HG02763 (cell line): ENCODE results near the gene ACOXL.

Experiments used
- ATAC-seq: cut with Tn5 transposase; IDR thresholded peaks from one replicate; pipeline ENCODE4 v1.9.1; 2021; ENCODE audit warnings: mild to moderate bottlenecking, moderate library complexity; ENCODE audit not compliant: unreplicated experiment

ACOXL gene

DNA sequence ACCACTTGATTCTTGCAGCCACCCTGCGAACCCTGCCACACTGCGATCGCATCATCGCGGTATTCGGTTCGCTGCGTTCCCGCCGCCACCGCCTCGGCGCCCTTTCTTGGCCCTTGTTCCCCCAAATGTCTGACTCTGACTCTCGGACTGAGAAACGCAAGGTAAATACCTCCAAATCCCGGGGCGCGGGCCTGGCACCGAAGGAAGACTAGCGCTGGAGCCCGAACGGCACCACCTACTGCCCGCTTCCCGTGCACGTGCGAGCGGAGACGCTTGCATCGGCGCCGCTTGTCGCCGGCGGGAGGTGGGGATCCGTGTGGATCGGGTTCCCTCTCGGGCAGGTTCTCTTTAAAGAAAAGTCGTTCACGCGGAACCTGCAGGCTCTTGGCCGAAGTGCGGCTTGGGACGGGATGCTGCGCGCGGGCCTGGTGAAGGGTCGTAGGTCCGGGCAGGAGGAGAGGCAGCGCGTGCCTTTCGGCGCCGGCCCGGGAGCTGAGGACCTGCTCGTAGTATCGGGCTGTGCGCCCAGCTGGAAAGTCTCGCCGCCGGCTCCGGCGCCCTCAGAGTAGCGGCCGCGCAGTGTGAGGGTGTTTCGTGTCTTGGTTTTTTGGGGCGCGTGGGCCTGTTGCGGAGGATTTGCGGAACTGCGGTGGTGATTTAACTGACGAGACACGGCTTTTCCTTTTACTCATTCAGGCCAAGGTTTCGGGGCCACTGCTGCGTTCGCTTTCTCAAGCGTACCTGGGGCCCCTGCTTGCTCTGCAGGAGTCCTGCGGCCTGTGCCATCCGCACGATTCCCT lies 388.9 kb downstream of the ACOXL start:
- ATAC-seq, result no peak

DNA sequence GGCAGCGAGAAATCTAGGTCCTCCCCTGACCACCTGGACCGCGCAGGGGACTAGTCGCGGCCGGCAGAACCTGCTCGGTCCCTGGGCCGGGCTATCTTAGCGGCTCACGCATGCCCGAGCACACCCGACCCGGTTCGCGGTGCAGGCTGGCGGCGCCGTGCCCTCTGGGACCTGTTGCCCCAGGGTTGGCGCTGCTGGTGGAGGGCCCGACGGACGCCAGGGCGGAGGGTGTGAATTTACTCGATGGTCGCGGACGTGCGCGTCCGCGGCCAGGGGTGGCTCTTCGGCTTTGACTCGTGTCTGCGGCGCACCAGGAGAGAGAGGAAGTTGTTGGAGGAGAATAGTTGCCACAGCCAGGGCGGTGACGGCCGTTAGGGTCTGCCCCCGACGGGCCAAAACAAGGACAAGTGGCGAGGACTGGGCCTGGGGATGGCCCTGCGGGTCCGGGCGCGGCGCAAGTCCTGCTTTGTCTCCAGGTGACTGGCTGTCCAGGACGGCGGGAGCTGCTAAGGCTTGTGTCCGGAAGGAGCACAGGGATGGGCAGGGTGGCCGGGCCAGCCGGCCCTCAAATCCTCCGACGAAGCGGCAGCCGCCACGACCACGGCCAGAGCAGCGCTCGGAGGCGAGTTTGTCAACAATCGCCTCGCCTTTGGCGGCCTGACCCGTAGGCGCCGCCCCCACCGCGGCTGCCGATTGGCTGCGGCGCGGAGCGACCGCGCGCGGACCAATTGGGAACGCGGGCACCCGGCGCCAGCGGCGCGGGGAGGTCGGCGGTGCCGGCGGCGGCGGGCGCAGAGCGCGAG lies 389.7 kb downstream of the ACOXL start:
- peak; percentile 45 for ATAC-seq

DNA sequence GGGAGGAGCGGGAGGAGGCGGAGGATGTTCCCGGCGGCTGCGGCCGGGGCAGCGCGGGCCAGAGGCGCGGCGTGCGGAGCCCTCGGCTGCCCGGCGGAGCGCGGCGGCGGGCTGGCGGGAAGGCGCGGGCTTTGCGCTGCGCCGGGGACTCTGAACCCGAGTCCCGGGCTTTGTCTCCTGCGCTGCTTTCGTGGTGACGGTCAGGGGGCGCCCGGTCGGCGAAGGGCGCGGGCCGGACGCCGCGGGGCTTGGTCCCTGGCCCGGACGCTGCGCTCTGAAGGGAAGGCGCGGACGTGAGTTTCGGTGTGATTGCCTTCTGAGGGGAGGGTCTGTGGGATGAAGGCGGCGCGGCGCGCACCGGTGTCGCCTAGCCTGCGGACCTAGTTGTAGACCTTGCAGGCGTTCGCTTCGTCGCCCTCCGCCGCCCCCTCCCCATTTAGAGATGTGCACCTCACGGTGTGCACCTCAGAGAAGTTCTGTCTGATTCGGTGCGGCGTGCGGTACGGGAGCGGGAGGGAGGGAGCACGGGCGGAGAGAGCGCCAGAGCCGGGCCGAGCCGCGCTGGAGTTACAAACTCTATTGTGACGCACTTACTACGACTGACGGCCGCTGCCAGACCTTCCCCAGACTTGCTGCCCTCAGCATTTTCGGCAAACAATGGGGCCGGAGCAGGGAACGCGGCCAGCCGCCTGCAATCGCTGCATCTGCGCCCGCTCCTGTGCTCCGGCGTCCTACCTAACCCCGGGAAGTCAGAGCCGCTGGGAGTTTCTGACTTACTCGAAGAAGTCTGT lies 390.5 kb downstream of the ACOXL start:
- ATAC-seq, result no peak

DNA sequence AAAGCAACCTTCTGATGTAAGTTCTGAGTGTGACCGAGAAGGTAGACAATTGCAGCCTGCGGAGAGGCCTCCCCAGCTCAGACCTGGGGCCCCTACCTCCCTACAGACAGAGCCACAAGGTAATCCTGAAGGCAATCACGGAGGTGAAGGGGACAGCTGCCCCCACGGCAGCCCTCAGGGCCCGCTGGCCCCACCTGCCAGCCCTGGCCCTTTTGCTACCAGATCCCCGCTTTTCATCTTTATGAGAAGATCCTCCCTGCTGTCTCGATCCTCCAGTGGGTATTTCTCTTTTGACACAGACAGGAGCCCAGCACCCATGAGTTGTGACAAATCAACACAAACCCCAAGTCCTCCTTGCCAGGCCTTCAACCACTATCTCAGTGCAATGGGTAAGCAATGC lies 391.4 kb downstream of the ACOXL start:
- ATAC-seq, result no peak

DNA sequence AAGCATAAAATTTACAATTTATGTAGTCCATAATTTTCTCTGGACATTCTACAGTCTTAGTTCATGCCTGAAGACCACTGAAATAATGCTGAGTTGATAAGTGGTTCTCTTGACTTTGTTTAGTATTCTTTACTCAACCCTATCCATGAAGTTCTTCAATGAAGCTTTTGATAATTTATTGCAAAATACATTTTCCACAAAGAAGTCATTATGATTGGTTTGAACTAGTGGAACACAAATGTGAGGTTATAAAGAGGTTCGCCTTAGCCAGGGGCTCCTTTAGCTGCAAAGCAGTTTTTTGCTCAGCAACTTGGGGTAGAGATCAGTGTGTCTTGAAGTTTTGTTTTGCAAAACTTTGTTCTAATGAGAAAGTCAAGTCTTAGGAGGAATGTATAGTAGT lies 394.2 kb downstream of the ACOXL start:
- ATAC-seq, result no peak

DNA sequence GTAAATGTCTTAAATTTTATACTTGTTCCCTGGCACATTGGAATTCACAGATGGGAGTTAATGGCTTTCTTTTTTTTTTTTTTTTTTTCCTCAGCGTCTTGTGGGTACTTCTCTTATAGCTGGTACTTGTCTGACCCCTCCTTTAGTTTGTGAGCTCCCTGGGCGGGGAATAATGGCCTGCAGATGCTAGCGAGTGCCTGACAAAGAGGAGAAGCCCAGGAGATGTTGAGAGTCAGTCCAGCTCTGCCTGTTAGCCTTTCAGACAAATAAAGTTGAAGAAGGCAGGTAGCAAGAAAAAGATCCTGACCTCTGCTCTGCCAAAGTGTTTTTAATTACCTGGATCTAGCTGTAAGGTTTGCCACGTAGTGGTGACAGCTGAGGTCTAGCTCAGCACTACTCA lies 395.0 kb downstream of the ACOXL start:
- no peak for ATAC-seq

DNA sequence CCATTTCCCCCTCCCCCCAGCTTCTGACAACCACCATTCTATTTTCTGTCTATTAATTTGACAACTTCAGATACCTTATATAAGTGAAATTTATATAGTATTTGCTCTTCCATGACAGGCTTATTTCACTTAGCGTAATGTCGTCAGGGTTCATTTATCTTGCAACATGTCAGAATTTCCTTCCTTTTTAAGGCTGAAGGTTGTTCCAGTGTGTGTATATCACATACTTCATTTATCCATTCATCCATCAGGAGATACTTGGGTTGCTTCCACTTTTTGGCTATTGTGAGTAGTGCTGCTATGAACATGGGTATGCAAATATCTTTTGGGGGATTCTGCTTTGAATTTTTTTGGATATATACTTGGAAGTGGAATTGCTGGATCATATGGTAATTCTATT lies 395.7 kb downstream of the ACOXL start:
- no peak for ATAC-seq

DNA sequence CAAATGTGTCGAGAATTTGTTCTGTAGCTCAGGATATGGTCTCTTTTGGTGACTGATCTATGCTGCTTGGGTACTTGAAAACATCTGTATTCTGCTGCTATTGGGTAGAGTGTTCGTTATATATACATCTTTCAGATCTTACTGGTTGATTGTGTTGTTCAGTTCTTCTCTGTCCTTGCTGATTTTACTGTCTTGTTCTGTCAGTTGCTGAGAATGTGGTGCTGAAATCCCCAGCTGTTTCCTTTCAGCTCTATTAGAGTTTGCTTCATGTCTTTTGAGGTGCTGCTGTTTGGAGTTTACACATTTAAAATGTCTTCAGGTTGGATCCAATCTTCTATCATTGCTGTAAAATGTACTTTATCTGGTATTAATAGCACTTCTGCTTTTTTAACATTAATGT lies 401.2 kb downstream of the ACOXL start:
- no peak for ATAC-seq

DNA sequence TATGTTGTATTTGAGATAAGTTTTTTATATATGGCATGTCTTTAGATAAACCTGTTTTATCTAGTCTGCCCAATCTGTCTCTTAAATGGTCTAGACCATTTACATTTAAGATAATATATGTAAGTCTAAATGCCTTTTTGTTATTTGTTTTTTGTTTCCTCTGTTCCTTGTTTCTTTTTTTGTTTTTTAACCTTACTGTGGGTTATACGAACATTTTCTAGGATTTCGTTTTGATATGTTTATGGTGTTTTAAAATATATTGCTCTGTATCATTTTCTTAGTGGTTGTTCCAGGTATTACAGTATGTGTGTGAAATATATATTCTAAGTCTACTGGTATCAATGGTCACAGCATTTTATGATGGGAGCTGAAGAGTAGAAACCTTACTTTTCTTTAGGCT lies 401.7 kb downstream of the ACOXL start:
- ATAC-seq, result no peak

DNA sequence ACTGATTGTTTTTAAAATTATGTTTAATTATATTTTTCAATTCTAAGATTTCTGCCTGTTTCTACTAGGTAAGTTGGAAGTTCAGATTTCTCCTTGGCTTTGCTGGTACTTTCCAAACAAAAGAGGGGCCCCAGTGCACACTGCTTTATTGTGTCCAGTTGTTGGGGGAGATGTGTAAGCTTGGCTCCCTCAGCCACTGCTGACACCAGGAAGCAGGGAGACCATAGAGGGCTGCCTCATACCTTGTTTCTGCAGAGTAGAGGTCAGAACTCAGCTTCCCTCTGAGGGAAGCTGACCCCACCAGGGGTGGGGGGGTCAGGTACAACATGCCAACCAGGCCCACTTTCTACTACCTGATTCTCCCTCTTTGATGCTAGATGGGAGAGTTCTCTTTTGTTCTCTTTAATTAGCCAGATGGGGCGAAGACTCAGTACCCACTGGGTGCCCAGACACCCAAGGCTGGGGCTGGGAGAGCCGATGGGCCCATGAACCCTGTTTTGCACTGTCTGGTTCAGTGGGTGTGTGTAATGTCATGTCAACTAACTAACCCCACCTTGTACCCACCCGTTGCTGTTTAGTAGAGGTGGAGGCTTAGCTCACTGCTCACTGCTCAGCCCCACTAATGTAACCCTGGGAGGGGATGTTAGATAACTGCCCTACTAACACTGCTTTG lies 403.0 kb downstream of the ACOXL start:
- ATAC-seq, result no peak

DNA sequence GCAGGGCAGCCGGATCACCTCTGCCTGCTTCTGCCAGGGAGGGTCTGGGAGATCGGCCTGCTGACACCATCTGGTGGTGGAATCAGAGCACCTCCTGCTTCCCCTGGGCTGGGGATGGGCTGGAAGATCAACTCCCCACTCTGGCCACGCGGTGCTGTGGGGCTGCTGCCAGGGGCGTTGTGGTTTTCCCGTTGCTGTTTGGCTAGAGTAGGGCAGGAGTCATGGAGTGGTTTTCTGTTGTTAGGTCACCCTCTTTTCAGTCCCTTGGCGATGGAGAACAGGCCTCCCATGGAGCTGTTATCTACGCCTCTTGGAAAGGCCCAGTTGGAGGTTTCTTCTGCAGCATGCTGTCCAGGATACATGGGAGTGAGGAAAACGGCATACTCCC lies 403.5 kb downstream of the ACOXL start:
- no peak for ATAC-seq

DNA sequence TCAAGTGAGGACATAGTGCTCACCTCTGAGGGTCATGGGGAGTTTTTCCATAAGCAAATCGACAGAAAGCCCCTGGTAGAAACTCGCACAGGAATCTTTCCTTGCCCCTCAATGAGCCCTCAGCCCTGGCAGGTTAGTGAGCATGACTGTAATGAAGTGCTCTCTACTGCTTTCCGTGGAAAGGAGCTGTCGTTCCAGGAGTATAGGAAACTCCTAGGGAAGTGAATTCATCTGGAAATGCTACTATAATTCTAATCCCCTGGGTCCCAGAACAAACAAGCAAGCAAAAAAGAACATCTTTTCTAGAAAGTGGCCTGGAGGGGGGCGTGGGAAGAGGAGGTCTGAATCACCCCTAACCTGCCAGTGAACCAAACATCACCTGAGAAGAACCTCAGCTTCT lies 406.5 kb downstream of the ACOXL start:
- no peak for ATAC-seq

DNA sequence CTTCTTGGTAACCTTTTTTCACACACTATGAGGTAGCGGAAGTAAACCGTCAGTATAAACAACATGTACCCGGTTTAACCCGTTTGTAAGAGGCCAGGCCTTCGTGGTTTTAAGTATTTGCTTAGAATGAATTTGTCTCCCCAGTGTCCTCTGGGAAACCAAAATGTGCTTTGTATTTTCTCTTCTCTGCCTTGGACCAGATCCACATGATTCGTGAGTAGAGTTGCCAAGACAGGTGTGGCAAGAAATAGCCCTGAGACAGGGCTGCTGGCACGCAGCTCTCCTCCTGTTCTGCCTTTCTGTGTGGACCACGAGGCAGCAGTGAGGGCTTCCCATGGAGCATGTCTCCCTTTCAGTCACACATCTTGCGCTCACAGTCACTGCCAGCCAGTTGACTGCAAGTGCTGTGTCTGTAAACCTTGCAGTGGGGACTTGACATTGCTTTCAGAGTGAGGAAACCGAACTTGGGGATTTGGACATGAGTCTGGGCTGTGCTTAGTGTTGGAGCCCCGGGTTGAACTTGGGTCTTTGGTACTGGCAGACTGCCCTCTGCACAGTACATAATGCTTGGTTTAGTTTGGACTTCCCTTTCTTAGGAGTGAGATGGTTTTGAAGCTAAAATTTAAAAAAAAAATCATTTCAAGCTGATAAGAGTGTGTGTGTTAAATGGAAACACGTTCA lies 407.4 kb downstream of the ACOXL start:
- no peak for ATAC-seq

DNA sequence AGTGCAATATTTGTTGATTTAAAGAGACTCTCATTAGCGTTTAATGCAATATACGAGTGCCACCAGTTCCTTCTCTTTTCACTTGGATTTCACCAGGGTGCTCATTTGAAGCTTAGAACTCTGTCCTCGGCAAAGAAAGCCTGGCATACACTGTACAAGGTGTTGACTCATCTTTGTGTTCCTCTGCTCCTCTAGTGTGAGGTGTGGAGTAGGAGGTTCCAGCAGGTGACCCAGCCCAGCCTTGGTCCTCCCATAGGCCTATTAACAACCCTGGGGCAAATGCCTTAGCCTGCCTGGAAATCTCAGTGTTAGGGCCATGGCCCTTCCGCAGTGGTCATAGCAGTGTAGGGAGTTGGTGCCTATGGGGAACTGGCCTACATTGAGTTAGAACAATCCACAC lies 408.4 kb downstream of the ACOXL start:
- no peak for ATAC-seq

DNA sequence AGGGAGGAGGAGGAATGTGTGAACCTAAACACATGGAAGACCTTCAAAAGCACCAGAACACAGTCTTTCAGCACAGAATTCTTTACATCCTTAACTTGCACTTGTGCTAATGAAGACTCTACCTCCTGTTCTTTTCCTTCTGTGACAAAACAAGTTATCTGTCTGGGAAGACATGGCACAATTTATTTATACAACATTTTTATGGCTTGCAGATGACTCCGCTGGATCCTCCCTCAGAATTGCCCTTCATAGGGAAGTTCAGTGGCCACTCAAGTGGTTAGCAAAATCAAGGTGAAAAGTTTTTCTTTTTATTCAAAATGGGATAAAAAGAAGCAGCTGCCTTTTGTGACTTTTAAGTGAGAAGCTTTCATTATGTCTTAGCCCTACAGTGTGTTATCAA lies 409.7 kb downstream of the ACOXL start:
- no peak for ATAC-seq

DNA sequence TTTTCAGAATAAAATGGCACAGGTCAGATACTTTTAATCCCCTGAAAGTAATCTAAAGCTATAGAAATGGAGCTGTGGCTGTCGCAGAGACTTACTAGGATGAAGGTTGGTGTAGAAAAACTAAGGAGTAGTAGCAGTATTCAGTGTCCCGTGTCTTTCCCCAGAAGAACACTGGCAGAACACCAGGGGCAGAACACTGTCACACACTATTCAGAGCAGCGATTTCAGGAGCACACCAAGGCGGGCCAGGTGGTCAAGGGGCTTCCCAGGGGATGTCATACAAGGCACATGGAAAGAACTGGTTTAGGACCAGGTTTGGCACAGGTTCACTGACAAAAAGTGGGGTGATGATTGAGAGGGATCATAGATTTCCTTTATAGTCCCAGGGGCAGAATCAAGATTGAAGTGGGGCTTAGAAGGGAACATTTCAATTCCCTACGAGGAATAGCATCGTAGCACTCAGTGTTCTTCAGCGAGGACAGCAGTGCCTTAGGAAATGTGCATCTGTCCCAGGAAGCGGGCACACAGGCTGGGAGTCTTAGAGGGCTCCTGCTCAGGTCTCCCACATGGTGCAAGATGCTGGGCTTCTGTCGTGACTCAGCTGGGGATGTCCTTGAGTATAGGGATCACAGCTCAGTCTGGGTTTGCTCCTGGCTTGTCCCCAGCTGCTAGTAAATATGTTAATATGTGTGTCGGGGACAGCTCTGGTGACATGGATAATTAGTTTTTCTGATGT lies 410.9 kb downstream of the ACOXL start:
- no peak for ATAC-seq

DNA sequence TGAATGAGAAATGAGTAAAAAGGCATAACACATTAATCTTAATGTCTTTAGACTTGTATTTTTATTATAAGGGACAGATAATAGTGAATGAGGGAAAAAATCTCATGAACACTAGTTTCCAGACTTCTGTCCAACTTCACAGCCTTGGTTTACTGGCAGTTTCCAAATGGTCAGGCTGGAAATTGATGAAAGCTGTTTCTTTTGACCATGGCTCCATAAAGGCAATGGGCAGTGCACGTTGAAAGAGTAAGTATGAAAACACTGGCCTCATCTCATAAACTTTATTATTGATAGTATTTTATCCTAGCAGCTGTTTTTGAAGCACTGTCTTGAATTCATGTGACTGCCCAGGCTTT lies 411.4 kb downstream of the ACOXL start:
- ATAC-seq, result no peak

DNA sequence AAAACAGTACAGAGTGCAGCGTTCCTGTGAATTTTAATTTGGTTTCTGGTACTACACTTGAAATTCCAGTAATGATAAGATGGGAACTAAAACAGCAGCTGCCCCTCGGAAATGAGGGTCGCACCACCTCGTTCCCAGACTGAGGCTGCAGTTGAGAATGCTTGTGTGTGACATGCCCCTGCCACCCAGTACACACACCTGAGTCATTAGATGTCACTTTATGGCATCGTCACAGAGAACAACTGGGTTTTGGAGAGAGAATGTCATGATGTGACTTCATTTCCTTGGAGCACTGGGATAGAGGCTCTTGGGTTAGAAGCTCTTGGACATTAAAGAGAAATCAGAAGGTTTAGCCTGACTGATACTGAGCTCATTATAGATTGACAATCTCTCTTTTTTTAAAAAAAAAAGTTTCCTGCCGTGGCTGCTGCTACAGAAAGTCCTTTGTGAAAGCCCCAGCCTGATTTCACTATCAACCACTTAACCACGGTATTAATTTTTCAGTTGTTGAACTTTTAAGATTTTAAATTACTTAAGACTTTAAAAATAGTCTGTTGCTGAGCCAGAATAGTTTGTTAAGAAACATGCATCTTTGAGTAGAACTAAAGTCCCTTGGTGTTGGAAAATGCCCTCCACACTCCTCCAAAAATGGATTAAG lies 412.9 kb downstream of the ACOXL start:
- ATAC-seq, result no peak

DNA sequence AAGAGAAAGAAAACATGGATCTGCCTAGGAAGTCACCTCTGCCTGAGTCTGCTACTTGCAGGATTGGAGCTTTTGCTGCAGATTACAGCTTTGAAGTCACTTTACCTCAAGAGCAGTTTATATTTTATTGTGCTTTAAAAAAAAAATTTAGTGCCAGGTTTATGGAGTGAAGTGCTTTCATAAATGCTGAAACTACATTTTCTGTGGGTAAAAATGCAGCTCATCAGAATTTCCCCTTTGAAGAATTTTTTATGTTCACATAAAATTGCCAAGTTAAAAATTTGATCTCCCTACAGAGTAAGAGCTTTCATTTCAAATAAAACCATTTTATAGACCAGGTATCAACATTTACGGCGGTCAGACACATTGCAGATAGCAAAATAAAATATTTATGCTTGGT lies 413.6 kb downstream of the ACOXL start:
- ATAC-seq, result no peak
